Ovary (tissue), 9 donors: ENCODE data around the gene CFAP73. TPM values are rescaled to one million over a fixed set of nuclear protein-coding genes. Genes with fewer than 3 reads are reported as not detected.

Experiments
- DNase-seq, 5 donors: peaks; one replicate each; pipeline ENCODE4 v3.0.0-alpha.2; 2019 to 2020
- H3K27ac ChIP-seq, 2 donors: fragments of 200-600 bp; one replicate each; pipeline versions ENCODE4 v1.5.1 to v1.8.0; 2019 to 2022
- H3K27me3 ChIP-seq: fragments of 200-600 bp; one replicate; pipeline ENCODE4 v1.8.0; 2022
- H3K36me3 ChIP-seq: fragments of 200-600 bp; sonication (generic); one replicate; pipeline ENCODE4 v1.5.1; 2019
- H3K4me1 ChIP-seq: one replicate; pipeline ENCODE4 v1.8.1; 2013; ENCODE audit warnings: mild to moderate bottlenecking, moderate library complexity; ENCODE audit not compliant: insufficient read depth
- H3K4me3 ChIP-seq: fragments of 200-600 bp; sonication (generic); one replicate; pipeline ENCODE4 v1.5.1; 2017
- H3K9me3 ChIP-seq, 2 donors: fragments of 200-600 bp in 1 of 2; sonication (generic) in 1 of 2; one replicate each; pipeline versions ENCODE4 v1.5.1 to v1.8.1; 2013 to 2019; ENCODE audit warnings: mild to moderate bottlenecking in 1 of 2, moderate library complexity in 1 of 2
- EP300 ChIP-seq: sonication (generic); formaldehyde crosslinking; IDR thresholded peaks from one replicate; pipeline ENCODE4 v1.6.1; 2017; ENCODE audit warnings: antibody characterized with exemption
- POLR2A ChIP-seq: fragments of 450-650 bp; IDR thresholded peaks from one replicate; pipeline ENCODE4 v1.6.1; 2017; ENCODE audit warnings: antibody characterized with exemption, mild to moderate bottlenecking, moderate library complexity
- WGBS, 3 donors: extraction: QIAGEN DNeasy Blood & Tissue Kit in 1 of 3; methylation state at CpG; one replicate each; pipeline versions ENCODE4 v1.1.5 to v1.1.7; 2013 to 2017; 5-methylcytosine and 5-hydroxymethylcytosine counted together
- intact Hi-C, 4 donors: fragments of 100-400 bp; cut with DNase I; formaldehyde crosslinking; loops; one replicate each; pipeline versions ENCODE4 v1.11.0 to v1.15.1; 2022 to 2023
- polyA plus RNA-seq, 2 donors: library from polyadenylated mRNA; stranded (reverse); fragments of 200-250 nt in 1 of 2; fragments of 350-450 nt in 1 of 2; fragmentation: Illumina TruSeq in 1 of 2; extraction: RNeasy Lipid Tissue Mini Kit (QIAGEN cat#74804) in 1 of 2; gene quantifications; one replicate each; pipeline ENCODE4 v1.2.3, GENCODE V29; 2013 to 2014
- total RNA-seq, 7 donors: library from RNA; depleted of rRNA in 2 of 7; stranded (reverse); fragments of >200 nt in 2 of 7; fragmentation: NEBNext Ultra II Directional in 3 of 7; extraction: Animal tissue kit (Norgen Biotek cat#: 25700) in 3 of 7; gene quantifications; one replicate each; pipeline versions ENCODE4 v1.1.0 to v1.2.4, GENCODE V29; 2016 to 2023
- TF ChIP-seq, protein P1 (sequence below), 3 donors: fragments of 450-650 bp in 2 of 3; fragments of 200-600 bp in 1 of 3; IDR thresholded peaks; one replicate each; pipeline versions ENCODE4 v1.5.1 to v1.8.0; 2016 to 2022; ENCODE audit warnings: antibody characterized with exemption in 3 of 3, mild to moderate bottlenecking in 1 of 3
- donor health status: DM: no; HTN: no; CAD: no; lungs with moderate emphysema.
- donor health status: DM: no; HTN: no; CAD: no.
- donor health status: Bipolar disorder and iron deficiency.
- donor health status: DM: yes; HTN: yes; CAD: no.
- donor health status: DM: no; HTN: no; CAD: no.
- donor health status: DM: yes; HTN: yes; CAD: no.

Gene CFAP73
- total and polyA plus RNA-seq, 9 donors: 0.15 to 38.3 (median 1.5) TPM; not detected in 3

DNA sequence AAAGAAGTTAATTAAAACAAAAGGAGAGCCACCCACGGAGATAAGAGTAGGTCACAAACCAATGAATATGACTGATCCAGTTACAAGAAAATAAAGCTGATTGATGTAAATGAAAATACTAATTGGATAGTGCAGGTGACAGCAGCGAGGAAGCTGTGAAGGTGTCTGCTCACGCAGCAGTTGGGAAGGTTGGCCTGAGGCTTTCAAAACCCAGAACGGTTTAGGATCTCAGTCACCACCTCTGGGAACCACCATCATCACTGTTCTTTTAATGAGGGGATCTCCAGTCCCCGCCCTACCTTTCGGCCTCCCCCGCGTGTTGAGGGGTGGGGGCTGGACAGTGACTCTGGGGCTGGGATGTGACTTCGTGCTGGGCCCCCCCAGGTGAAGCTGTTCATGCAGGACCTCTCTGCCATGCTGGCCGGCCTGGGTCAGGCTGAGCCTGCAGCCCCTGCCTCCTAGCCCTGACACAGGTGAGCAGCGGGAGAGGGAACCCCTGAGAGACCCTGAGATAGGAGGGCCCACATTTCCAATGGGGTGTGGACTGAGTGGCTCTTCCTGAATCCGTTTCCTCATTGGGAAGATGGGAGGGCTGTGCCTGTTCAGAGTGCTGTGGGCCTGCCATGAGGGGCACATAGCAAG, 7.8 kb downstream of the CFAP73 start:
- Histone ChIP-seq H3K4me3 (no peak overlapping the region), H3K27me3 (no peaks in the 10 kb centered on the region), H3K36me3 (no peaks in the 10 kb centered on the region), H3K27ac (no peak overlapping the region), H3K4me1 (peaks cover 2% of the 10 kb centered on the region), H3K9me3 (no peaks in the 10 kb centered on the region)
- WGBS, 3 donors: 84 to 91% (median 86%) methylated on average over 11 to 12 of the region's 12 CpGs
- intact Hi-C loops: no loop called here
- no peak for DNase-seq
- TF ChIP-seq, protein P1, sequence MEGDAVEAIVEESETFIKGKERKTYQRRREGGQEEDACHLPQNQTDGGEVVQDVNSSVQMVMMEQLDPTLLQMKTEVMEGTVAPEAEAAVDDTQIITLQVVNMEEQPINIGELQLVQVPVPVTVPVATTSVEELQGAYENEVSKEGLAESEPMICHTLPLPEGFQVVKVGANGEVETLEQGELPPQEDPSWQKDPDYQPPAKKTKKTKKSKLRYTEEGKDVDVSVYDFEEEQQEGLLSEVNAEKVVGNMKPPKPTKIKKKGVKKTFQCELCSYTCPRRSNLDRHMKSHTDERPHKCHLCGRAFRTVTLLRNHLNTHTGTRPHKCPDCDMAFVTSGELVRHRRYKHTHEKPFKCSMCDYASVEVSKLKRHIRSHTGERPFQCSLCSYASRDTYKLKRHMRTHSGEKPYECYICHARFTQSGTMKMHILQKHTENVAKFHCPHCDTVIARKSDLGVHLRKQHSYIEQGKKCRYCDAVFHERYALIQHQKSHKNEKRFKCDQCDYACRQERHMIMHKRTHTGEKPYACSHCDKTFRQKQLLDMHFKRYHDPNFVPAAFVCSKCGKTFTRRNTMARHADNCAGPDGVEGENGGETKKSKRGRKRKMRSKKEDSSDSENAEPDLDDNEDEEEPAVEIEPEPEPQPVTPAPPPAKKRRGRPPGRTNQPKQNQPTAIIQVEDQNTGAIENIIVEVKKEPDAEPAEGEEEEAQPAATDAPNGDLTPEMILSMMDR (IDR thresholded peaks at IDR 0.05): no peak
- TF ChIP-seq EP300: no peak
- TF ChIP-seq POLR2A: no peak

DNA sequence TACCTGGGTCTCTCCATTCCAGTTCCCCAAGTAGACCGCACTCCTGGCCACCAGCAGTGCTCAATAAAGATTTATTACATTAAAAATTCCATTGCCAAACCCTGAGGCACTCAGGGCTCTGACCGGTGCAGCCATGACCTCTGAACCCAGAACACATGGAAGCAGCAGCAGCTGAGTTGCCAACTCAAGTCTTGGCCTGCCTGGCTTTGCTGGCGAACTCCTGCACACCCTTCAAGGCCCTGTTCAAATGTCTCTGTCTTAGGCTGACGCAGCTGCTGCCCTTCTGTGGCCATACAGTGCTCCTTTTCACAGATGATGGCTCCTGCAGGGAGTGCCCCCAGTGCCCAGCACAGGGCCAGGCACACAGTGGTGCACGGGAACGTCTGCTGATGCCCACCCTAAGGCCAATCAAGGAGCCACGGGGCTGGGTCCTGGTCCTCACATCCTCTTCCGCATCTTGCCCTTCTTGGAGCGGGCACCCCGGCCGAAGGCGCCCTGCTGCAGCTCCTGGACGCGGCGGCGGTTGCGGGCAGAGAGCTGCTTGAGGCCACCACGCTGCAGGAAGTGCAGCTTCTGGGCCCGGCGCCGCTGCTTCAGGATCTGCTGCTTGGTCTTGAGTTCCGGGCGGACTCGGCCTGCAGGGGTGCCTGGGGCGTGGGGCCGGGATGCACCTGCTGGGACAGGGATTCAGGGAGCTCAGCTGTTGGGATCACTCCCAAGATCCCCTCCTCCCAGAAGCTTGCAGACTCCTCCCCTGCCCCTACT, 9.1 kb downstream of the CFAP73 start:
- no peaks in the 10 kb centered on the region for H3K27me3 ChIP-seq
- H3K9me3 ChIP-seq: no peaks in the 10 kb centered on the region
- H3K4me3 ChIP-seq: no peak overlapping the region
- H3K36me3 ChIP-seq: no peaks in the 10 kb centered on the region
- 92 to 94% (median 92%) methylated on average over 24 to 26 of the region's 26 CpGs for WGBS, 3 donors
- intact Hi-C loops: no loop called here
- TF ChIP-seq EP300: no peak
- H3K4me1 ChIP-seq: no peaks in the 10 kb centered on the region
- no peak for DNase-seq
- H3K27ac ChIP-seq: no peak overlapping the region

DNA sequence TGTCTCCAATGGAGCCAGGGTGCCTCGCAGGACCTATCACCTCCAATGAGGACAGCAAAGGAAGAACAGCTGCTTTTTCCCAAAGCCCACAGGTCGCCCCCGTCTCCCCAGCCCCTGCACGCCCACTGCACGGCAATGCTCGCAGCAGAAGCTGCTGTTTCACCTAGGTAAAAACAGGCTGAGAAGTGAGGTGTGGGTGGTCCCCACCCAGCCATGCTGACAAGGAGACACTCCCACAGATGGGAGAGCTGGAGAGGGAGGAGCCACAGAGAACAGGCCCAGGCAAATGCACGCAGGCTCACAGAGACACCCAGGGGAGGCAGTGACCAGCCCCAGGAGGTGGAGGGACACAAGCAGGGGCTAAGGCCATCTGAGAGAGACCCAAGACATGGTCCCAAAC, 10.4 kb downstream of the CFAP73 start:
- intact Hi-C loops: loop anchor here in 1 of 4 donors (10.0 kb wide), 1 partner anchor 115 kb away; no protein-coding TSS in a partner anchor
- H3K27me3 ChIP-seq: no peaks in the 10 kb centered on the region
- DNase-seq: no peak
- H3K27ac ChIP-seq: no peak overlapping the region
- no peaks in the 10 kb centered on the region for H3K4me1 ChIP-seq
- 85 to 90% (median 88%) methylated on average over 7 of the region's 7 CpGs for WGBS, 3 donors
- no peak for TF ChIP-seq EP300
- TF ChIP-seq POLR2A: no peak
- TF ChIP-seq, protein P1 (IDR thresholded peaks at IDR 0.05): no peak
- no peak overlapping the region for H3K4me3 ChIP-seq
- H3K36me3 ChIP-seq: no peaks in the 10 kb centered on the region
- no peaks in the 10 kb centered on the region for H3K9me3 ChIP-seq

DNA sequence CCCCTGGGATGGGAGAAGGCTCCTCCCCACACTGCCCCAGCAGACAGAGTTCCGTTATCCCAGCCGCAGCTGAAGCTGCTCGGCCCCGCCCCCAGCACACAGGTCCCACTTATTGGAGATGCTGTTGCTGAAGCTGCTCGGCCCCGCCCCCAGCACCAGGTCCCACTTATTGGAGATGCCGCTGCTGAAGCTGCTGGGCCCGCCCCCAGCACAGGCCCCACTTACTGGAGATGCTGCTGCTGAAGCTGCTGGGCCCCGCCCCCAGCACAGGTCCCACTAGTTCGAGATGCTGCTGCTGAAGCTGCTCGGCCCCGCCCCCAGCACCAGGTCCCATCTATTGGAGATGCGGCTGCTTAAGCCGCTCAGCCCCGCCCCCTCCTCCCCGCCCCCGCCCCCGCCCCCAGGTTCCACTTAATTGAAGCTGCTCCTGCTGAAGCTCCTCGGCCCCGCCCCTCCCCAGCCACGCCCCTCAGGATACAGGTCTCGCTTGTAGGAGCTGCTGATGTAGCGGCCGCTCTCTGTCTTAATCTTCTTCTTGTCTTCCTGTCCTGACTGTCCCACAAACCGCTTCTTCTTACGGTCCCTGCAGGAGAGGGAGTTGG, 12.0 kb downstream of the CFAP73 start:
- H3K27me3 ChIP-seq: no peaks in the 10 kb centered on the region

More for the DNA sequence above, 12.0 kb downstream of the CFAP73 start:
- TF ChIP-seq, protein P1 (IDR thresholded peaks at IDR 0.05): no peak
- TF ChIP-seq POLR2A: no peak
- no peak for TF ChIP-seq EP300
- no peaks in the 10 kb centered on the region for H3K36me3 ChIP-seq
- intact Hi-C loops: loop anchor here in 1 of 4 donors (10.0 kb wide), 1 partner anchor 117 kb away; no protein-coding TSS in a partner anchor
- no peak for DNase-seq
- H3K4me3 ChIP-seq: no peak overlapping the region
- no peaks in the 10 kb centered on the region for H3K9me3 ChIP-seq
- WGBS, 3 donors: 72 to 74% (median 73%) methylated on average over 24 to 26 of the region's 26 CpGs
- no peak overlapping the region for H3K27ac ChIP-seq
- no peaks in the 10 kb centered on the region for H3K4me1 ChIP-seq
